ENCODE data around the gene ABHD17C.

DNA sequence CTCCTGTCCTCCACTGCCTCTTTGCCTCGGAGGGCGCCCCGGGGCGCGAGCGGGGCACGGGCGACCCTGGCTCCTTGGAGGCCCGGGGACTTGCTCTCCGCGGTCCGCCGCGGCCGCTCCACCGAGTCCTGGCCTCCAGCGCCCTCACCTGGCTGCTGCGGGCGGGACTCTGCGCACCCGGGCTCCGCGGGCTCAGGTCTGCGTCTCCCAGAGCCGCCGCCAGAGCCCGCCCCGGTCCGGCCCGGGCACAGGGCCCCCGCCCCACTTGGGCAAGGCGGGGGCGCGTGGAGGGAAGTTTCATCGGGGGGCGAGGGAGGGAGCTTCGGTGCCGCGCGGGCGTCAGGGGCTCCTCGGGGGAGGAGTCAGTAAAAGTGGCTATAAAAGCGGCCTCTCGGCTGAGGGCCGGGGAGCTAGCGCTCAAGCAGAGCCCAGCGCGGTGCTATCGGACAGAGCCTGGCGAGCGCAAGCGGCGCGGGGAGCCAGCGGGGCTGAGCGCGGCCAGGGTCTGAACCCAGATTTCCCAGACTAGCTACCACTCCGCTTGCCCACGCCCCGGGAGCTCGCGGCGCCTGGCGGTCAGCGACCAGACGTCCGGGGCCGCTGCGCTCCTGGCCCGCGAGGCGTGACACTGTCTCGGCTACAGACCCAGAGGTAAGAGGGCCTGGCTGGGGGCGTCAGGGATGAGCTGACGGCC is 84.0 kb downstream of the ABHD17C start, which contains the start of gene CEMIP:
- TF ChIP-seq, protein P1, sequence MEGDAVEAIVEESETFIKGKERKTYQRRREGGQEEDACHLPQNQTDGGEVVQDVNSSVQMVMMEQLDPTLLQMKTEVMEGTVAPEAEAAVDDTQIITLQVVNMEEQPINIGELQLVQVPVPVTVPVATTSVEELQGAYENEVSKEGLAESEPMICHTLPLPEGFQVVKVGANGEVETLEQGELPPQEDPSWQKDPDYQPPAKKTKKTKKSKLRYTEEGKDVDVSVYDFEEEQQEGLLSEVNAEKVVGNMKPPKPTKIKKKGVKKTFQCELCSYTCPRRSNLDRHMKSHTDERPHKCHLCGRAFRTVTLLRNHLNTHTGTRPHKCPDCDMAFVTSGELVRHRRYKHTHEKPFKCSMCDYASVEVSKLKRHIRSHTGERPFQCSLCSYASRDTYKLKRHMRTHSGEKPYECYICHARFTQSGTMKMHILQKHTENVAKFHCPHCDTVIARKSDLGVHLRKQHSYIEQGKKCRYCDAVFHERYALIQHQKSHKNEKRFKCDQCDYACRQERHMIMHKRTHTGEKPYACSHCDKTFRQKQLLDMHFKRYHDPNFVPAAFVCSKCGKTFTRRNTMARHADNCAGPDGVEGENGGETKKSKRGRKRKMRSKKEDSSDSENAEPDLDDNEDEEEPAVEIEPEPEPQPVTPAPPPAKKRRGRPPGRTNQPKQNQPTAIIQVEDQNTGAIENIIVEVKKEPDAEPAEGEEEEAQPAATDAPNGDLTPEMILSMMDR (IDR thresholded peaks at IDR 0.05): peak in 5 of 6 experiments; percentile 7 to 90 (median 86)
- TF ChIP-seq POLR2A (IDR thresholded peaks at IDR 0.05): no peak
